HG03064 (cell line): ENCODE measurements around the gene SSR3.

Experiments
- ATAC-seq: cut with Tn5 transposase; IDR thresholded peaks from one replicate; pipeline ENCODE4 v1.9.1; 2021; ENCODE audit warnings: low read depth; ENCODE audit not compliant: unreplicated experiment

Gene SSR3

DNA sequence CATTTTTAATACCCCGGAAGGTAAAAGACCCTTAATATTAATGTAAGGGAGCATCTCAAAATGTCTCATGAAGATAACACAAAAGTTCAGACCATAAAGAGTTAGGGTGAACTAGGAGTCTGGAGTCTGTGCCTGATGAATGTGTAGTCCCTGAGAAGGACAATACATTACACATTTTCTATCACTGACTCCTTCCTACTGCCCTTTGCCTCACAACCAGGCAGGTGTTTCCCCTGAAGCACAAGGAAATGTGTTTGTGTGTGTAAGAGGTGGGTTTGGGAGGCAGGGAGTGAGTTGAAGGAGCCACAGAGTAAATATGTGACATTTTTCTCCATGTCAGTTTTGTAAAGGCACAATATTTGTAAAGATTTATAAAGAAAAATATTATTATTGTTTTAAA is 59.1 kb downstream of the SSR3 start:
- ATAC-seq: no peak

DNA sequence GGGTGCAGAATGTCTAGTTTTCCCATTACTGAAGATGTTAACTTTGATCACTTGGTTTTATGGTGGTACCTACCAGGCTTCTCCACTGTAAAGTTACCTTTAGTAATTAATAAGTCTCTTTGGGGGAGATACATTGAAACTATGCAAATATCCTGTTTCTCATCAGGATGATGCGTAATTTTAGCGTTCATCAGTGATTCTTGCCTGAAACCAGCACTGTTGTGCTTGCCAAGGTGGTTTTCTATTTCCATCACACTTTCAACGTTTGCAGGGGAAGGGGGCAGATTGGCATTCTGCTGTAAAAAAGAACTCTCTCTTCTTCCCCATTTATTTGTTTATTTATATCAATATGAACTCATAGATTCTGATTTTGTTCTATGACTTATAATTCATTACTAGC is 61.0 kb downstream of the SSR3 start:
- ATAC-seq: no peak

GRCh38 chr3:156492801-156493261 is 62.1 kb downstream of the SSR3 start:
- no peak for ATAC-seq

DNA sequence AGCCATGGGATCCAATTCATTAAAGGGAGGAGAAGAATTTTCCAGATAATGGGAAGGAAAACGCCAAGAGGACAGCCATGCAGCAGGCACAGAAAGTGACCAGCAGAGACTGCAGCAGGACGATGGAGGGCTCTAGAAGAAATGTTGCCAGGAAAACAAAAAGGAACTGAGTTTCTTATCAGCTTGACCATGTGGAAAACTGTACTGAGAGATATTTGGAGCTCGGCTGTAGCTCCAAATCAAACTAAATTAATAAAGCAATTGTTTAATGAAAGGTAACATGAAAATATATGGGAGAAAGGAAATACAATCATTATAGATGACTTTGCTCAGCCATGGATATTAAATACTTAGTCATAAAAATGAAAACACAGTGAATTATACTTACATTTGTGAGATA is 63.7 kb downstream of the SSR3 start:
- ATAC-seq: no peak
